WTC11 (cell line): ENCODE measurements around the gene HOXD1. TPM values are rescaled to one million over a fixed set of nuclear protein-coding genes. Genes with fewer than 3 reads are reported as not detected.

Source experiments
- ATAC-seq: fragments of 200-7000 bp; cut with Tn5 transposase; 2 replicates; pipeline ENCODE4 v1.10.0; 2021; ENCODE audit warnings: mild to moderate bottlenecking, moderate library complexity
- CTCF ChIA-PET: fragments of 300-600 bp; sonication (Branson Sonifier 250); formaldehyde crosslinking; loops from one replicate; lab custom pipeline; 2021; ENCODE audit warnings: antibody characterized with exemption; lab: Charles Lee
- POLR2A ChIA-PET: fragments of 350-600 bp; sonication (Branson Sonifier 250); formaldehyde crosslinking; loops from one replicate; lab custom pipeline; 2021; ENCODE audit warnings: antibody characterized with exemption; lab: Charles Lee
- DNase-seq: peaks from one replicate; pipeline ENCODE4 v3.0.0; 2021; ENCODE audit warnings: low spot score
- H3K27ac Mint-ChIP-seq: 2 replicates; pipeline ENCODE4 v1.8.0; 2021; ENCODE audit warnings: mixed read lengths
- H3K27me3 Mint-ChIP-seq: 2 replicates; pipeline ENCODE4 v1.8.0; 2021; ENCODE audit warnings: low read depth, mild to moderate bottlenecking, moderate library complexity, mixed read lengths
- H3K36me3 Mint-ChIP-seq: 2 replicates; pipeline ENCODE4 v1.8.0; 2021; ENCODE audit warnings: mixed read lengths
- H3K4me1 Mint-ChIP-seq: 2 replicates; pipeline ENCODE4 v1.8.0; 2022; ENCODE audit warnings: mixed read lengths
- H3K4me3 Mint-ChIP-seq: 2 replicates; pipeline ENCODE4 v1.8.0; 2021; ENCODE audit warnings: mild to moderate bottlenecking, moderate library complexity, mixed read lengths
- H3K9me3 Mint-ChIP-seq: 2 replicates; pipeline ENCODE4 v1.8.0; 2021; ENCODE audit warnings: mixed read lengths
- AFF4 ChIP-seq: sonication (generic); formaldehyde crosslinking; IDR thresholded peaks from 2 replicates; pipeline ENCODE4 v1.8.1; 2023; ENCODE audit warnings: mild to moderate bottlenecking, missing genetic modification reagents, borderline replicate concordance
- ATF2 ChIP-seq: sonication (generic); formaldehyde crosslinking; IDR thresholded peaks from 2 replicates; pipeline ENCODE4 v1.8.1; 2022; ENCODE audit warnings: low read depth, missing genetic modification reagents, borderline replicate concordance
- CTCF ChIP-seq: fragments of 200-600 bp; IDR thresholded peaks from 2 replicates; pipeline ENCODE4 v1.8.0; 2022; ENCODE audit warnings: antibody characterized with exemption
- ESRRA ChIP-seq: sonication (generic); formaldehyde crosslinking; IDR thresholded peaks from 2 replicates; pipeline ENCODE4 v1.8.1; 2022; ENCODE audit warnings: mild to moderate bottlenecking, missing genetic modification reagents, borderline replicate concordance
- GTF2I ChIP-seq: fragments of 250-450 bp; sonication (Bioruptor Pico); conservative IDR thresholded peaks from 2 replicates; pipeline ENCODE4 v1.4.0; 2021; ENCODE audit warnings: mild to moderate bottlenecking
- HMGA2 ChIP-seq: fragments of 250-450 bp; sonication (Bioruptor Pico); IDR thresholded peaks from 2 replicates; pipeline ENCODE4 v1.4.0; 2021; ENCODE audit warnings: mild to moderate bottlenecking, moderate library complexity
- JAZF1 ChIP-seq: fragments of 250-450 bp; sonication (Bioruptor Pico); IDR thresholded peaks from 2 replicates; pipeline ENCODE4 v1.9.0; 2021; ENCODE audit warnings: moderate library complexity, mild to moderate bottlenecking, inconsistent platforms
- JUN ChIP-seq: sonication (generic); formaldehyde crosslinking; IDR thresholded peaks from 2 replicates; pipeline ENCODE4 v1.8.0; 2023; ENCODE audit warnings: mild to moderate bottlenecking, missing genetic modification reagents
- MAX ChIP-seq: sonication (generic); formaldehyde crosslinking; IDR thresholded peaks from 2 replicates; pipeline ENCODE4 v1.8.0; 2022; ENCODE audit warnings: mild to moderate bottlenecking, missing genetic modification reagents
- MXD4 ChIP-seq: fragments of 250-450 bp; sonication (Bioruptor Pico); IDR thresholded peaks from 2 replicates; pipeline ENCODE4 v1.8.0; 2021; ENCODE audit warnings: mild to moderate bottlenecking, moderate library complexity, borderline replicate concordance
- NR1H2 ChIP-seq: sonication (generic); formaldehyde crosslinking; IDR thresholded peaks from 2 replicates; pipeline ENCODE4 v1.9.0; 2021; ENCODE audit warnings: mild to moderate bottlenecking, moderate library complexity, missing genetic modification reagents
- NR3C1 ChIP-seq: sonication (generic); formaldehyde crosslinking; conservative IDR thresholded peaks from 2 replicates; pipeline ENCODE4 v1.8.1; 2023; ENCODE audit warnings: low read depth, mild to moderate bottlenecking, missing genetic modification reagents
- OVOL2 ChIP-seq: fragments of 250-450 bp; sonication (Bioruptor Pico); IDR thresholded peaks from 2 replicates; pipeline ENCODE4 v1.9.0; 2021; ENCODE audit warnings: mild to moderate bottlenecking, borderline replicate concordance
- PREB ChIP-seq: sonication (generic); formaldehyde crosslinking; IDR thresholded peaks from 2 replicates; pipeline ENCODE4 v1.8.1; 2022; ENCODE audit warnings: mild to moderate bottlenecking, missing genetic modification reagents, moderate library complexity, borderline replicate concordance
- PRRX2 ChIP-seq: fragments of 250-450 bp; sonication (Bioruptor Pico); IDR thresholded peaks from 2 replicates; pipeline ENCODE4 v1.8.0; 2021; ENCODE audit warnings: mild to moderate bottlenecking
- RELA ChIP-seq: sonication (generic); formaldehyde crosslinking; IDR thresholded peaks from 2 replicates; pipeline ENCODE4 v1.8.1; 2022; ENCODE audit warnings: missing genetic modification reagents, mild to moderate bottlenecking, borderline replicate concordance
- ZNF396 ChIP-seq: fragments of 250-450 bp; sonication (Bioruptor Pico); IDR thresholded peaks from 2 replicates; pipeline ENCODE4 v1.8.0; 2021; ENCODE audit warnings: mild to moderate bottlenecking, moderate library complexity, borderline replicate concordance
- ZNF416 ChIP-seq: fragments of 250-450 bp; sonication (Bioruptor Pico); IDR thresholded peaks from 2 replicates; pipeline ENCODE4 v1.9.0; 2021; ENCODE audit warnings: mild to moderate bottlenecking, inconsistent platforms
- ZNF512 ChIP-seq: sonication (generic); formaldehyde crosslinking; IDR thresholded peaks from 2 replicates; pipeline ENCODE4 v1.8.1; 2022; ENCODE audit warnings: missing genetic modification reagents, borderline replicate concordance
- total RNA-seq: library from RNA; stranded (reverse); gene quantifications from 3 replicates; pipeline ENCODE4 v1.2.3, GENCODE V29; 2021

HOXD1 gene
- total RNA-seq, 1 experiment from 2014 or later: 0.22 TPM

GRCh38 chr2:176163672-176164056 is 24.8 kb upstream of the HOXD1 start (continued):
- TF ChIP-seq ATF2 (no peak), ESRRA (CRISPR knock-in tag) (no peak), RELA (no peak)
- TF ChIP-seq, all 79 proteins: peak for 0

GRCh38 chr2:176164201-176164600 is 24.3 kb upstream of the HOXD1 start:
- no peaks in the 10 kb centered on the region for H3K36me3 Mint-ChIP-seq
- peaks cover 100% of the 10 kb centered on the region for H3K27me3 Mint-ChIP-seq
- H3K27ac Mint-ChIP-seq: no peak overlapping the region
- no peak overlapping the region for H3K4me3 Mint-ChIP-seq
- DNase-seq: no peak
- no peaks in the 10 kb centered on the region for H3K9me3 Mint-ChIP-seq
- ChIA-PET POLR2A (interaction anchor here (0.6 kb wide), 1 partner anchor 11 kb away, joined by 3 read pairs; no protein-coding TSS in a partner anchor), CTCF (interaction anchor here (1.0 to 2.4 kb wide), 2 partner anchors 15 to 23 kb away, joined by 4 to 7 read pairs; no protein-coding TSS in a partner anchor)
- TF ChIP-seq MAX (CRISPR knock-in tag) (no peak), CTCF (no peak), ZNF512 (CRISPR knock-in tag) (no peak), AFF4 (no peak), GTF2I (no peak), ZNF396 (CRISPR knock-in tag) (no peak), ZNF416 (CRISPR knock-in tag) (no peak), NR3C1 (no peak), PRRX2 (CRISPR knock-in tag) (no peak), MXD4 (CRISPR knock-in tag) (no peak), JUN (CRISPR knock-in tag) (no peak), NR1H2 (CRISPR knock-in tag) (no peak), HMGA2 (CRISPR knock-in tag) (no peak), PREB (CRISPR knock-in tag) (no peak), JAZF1 (CRISPR knock-in tag) (no peak), ESRRA (CRISPR knock-in tag) (no peak), OVOL2 (CRISPR knock-in tag) (no peak)
- H3K4me1 Mint-ChIP-seq: peaks cover 26% of the 10 kb centered on the region
- ATAC-seq: no peak
